H1 (cell line): ENCODE measurements around the gene PTEN. TPM values are rescaled to one million over a fixed set of nuclear protein-coding genes. Genes with fewer than 3 reads are reported as not detected.

Experiments used
- CTCF ChIA-PET: fragments of 300-600 bp; sonication (Branson Sonifier 250); formaldehyde crosslinking; loops from one replicate; lab custom pipeline; 2021; ENCODE audit not compliant: partially characterized antibody; lab: Charles Lee
- POLR2A ChIA-PET: fragments of 300-600 bp; sonication (Branson Sonifier 250); formaldehyde crosslinking; loops from one replicate; lab custom pipeline; 2021; ENCODE audit warnings: inconsistent platforms; ENCODE audit not compliant: partially characterized antibody; lab: Charles Lee
- DNase-seq, 2 experiments: peaks; one replicate each; pipeline versions ENCODE4 v3.0.0 to v3.0.0-alpha.2; 2010 to 2022; ENCODE audit warnings: low spot score in 2 of 2, low read depth in 1 of 2, mixed read lengths in 1 of 2
- FAIRE-seq: peaks from 2 replicates; lab custom pipeline; 2011; peaks lifted over from hg19 to GRCh38; lab: Jason Lieb, UNC
- H2AFZ ChIP-seq: 2 replicates; pipeline ENCODE4 v1.8.1; 2012; ENCODE audit warnings: low read length, inconsistent platforms
- H2AK5ac ChIP-seq: 2 replicates; pipeline ENCODE4 v1.6.1; 2013; ENCODE audit warnings: low read depth, low read length
- H2BK120ac ChIP-seq: replicated peaks from 2 replicates; pipeline ENCODE3; 2013; ENCODE audit warnings: low read depth, low read length, inconsistent platforms
- H2BK12ac ChIP-seq: 2 replicates; pipeline ENCODE4 v1.6.1; 2013; ENCODE audit warnings: low read depth, low read length
- H2BK15ac ChIP-seq: 2 replicates; pipeline ENCODE4 v1.6.1; 2013; ENCODE audit warnings: low read length
- H2BK20ac ChIP-seq: 2 replicates; pipeline ENCODE4 v1.6.1; 2013; ENCODE audit warnings: low read length
- H2BK5ac ChIP-seq: 2 replicates; pipeline ENCODE4 v1.6.1; 2013; ENCODE audit warnings: low read depth, low read length
- H3K14ac ChIP-seq: 2 replicates; pipeline ENCODE4 v1.6.1; 2013; ENCODE audit warnings: inconsistent platforms; ENCODE audit not compliant: insufficient read length
- H3K18ac ChIP-seq: 2 replicates; pipeline ENCODE4 v1.6.1; 2013; ENCODE audit warnings: low read length; ENCODE audit errors: extremely low read depth
- H3K23ac ChIP-seq: 2 replicates; pipeline ENCODE4 v1.6.1; 2013; ENCODE audit warnings: inconsistent platforms; ENCODE audit not compliant: insufficient read length
- H3K23me2 ChIP-seq: 2 replicates; pipeline ENCODE4 v1.6.1; 2013; ENCODE audit warnings: low read depth, low read length
- H3K27ac ChIP-seq: 2 replicates; pipeline ENCODE4 v1.6.1; 2011; ENCODE audit warnings: low read depth, low read length, inconsistent platforms
- H3K27me3 ChIP-seq, 4 experiments: replicated peaks in 1 of 4; 1 replicate in 1 of 4; 2 replicates in 3 of 4; pipeline versions ENCODE4 v1.6.1 to v1.8.1; 2011 to 2013; ENCODE audit warnings: low read length in 3 of 4, mild to moderate bottlenecking in 3 of 4, inconsistent platforms in 2 of 4, mixed read lengths in 2 of 4, moderate library complexity in 1 of 4; ENCODE audit not compliant: control insufficient read depth in 3 of 4, insufficient read depth in 3 of 4; ENCODE audit errors: extremely low read depth in 1 of 4
- H3K36me3 ChIP-seq, 4 experiments: 2 replicates each; pipeline versions ENCODE4 v1.6.1 to v1.8.1; 2011 to 2013; ENCODE audit warnings: mild to moderate bottlenecking in 4 of 4, low read length in 3 of 4, moderate library complexity in 2 of 4, control low read depth in 1 of 4, inconsistent platforms in 1 of 4; ENCODE audit not compliant: insufficient read depth in 4 of 4, control insufficient read depth in 2 of 4
- H3K4ac ChIP-seq: replicated peaks from 2 replicates; pipeline ENCODE3; 2013; ENCODE audit warnings: low read length, low read depth, mixed read lengths, inconsistent platforms; ENCODE audit not compliant: insufficient read length
- H3K4me1 ChIP-seq, 4 experiments: replicated peaks in 1 of 4; 1 replicate in 1 of 4; 2 replicates in 3 of 4; pipeline versions ENCODE4 v1.6.1 to v1.8.1; 2011 to 2013; ENCODE audit warnings: low read length in 3 of 4, inconsistent platforms in 2 of 4, mixed read lengths in 1 of 4; ENCODE audit not compliant: insufficient read depth in 4 of 4, control insufficient read depth in 3 of 4
- H3K4me2 ChIP-seq, 2 experiments: 2 replicates each; pipeline versions ENCODE4 v1.6.1 to v1.8.1; 2011 to 2013; ENCODE audit warnings: low read depth in 2 of 2, low read length in 2 of 2, control low read depth in 1 of 2, inconsistent platforms in 1 of 2, mild to moderate bottlenecking in 1 of 2; ENCODE audit not compliant: insufficient read depth in 1 of 2
- H3K4me3 ChIP-seq, 4 experiments: fragments of 200-600, 300-600 bp in 1 of 4; sonication (generic), shearing (Covaris generic), sonication (Bioruptor Twin) in 1 of 4; 2 replicates each; pipeline versions ENCODE4 v1.5.1 to v1.8.1; 2011 to 2016; ENCODE audit warnings: low read length in 4 of 4, low read depth in 3 of 4, control low read depth in 2 of 4, inconsistent platforms in 2 of 4, mild to moderate bottlenecking in 2 of 4, mixed read lengths in 1 of 4, moderate library complexity in 1 of 4; ENCODE audit not compliant: insufficient read depth in 2 of 4; ENCODE audit errors: extremely low read depth in 1 of 4
- H3K56ac ChIP-seq: replicated peaks from 2 replicates; pipeline ENCODE3; 2013; ENCODE audit warnings: low read depth, mild to moderate bottlenecking, mixed read lengths, low read length, inconsistent platforms; ENCODE audit not compliant: insufficient read length
- H3K79me1 ChIP-seq: 2 replicates; pipeline ENCODE4 v1.6.1; 2013; ENCODE audit warnings: low read depth, low read length, control low read depth
- H3K79me2 ChIP-seq, 2 experiments: 2 replicates each; pipeline versions ENCODE4 v1.6.1 to v1.8.1; 2012 to 2013; ENCODE audit warnings: low read length in 2 of 2, mild to moderate bottlenecking in 2 of 2, inconsistent platforms in 1 of 2; ENCODE audit not compliant: insufficient read depth in 2 of 2, control insufficient read depth in 1 of 2
- H3K9ac ChIP-seq, 4 experiments: replicated peaks in 1 of 4; 1 replicate in 1 of 4; 2 replicates in 3 of 4; pipeline versions ENCODE4 v1.6.1 to v1.8.1; 2011 to 2013; ENCODE audit warnings: low read depth in 3 of 4, low read length in 3 of 4, control low read depth in 2 of 4, mild to moderate bottlenecking in 2 of 4, moderate library complexity in 2 of 4, inconsistent platforms in 1 of 4; ENCODE audit errors: extremely low read depth in 1 of 4
- H3K9me3 ChIP-seq, 2 experiments: 2 replicates each; pipeline versions ENCODE4 v1.6.1 to v1.8.1; 2012 to 2013; ENCODE audit warnings: mild to moderate bottlenecking in 2 of 2, moderate library complexity in 2 of 2, control low read depth in 1 of 2, inconsistent platforms in 1 of 2, low read depth in 1 of 2, low read length in 1 of 2, mixed read lengths in 1 of 2; ENCODE audit not compliant: insufficient read depth in 2 of 2
- H4K20me1 ChIP-seq, 2 experiments: replicated peaks in 1 of 2; 2 replicates each; pipeline versions ENCODE3 to v1.8.1; 2011 to 2013; ENCODE audit warnings: inconsistent platforms in 2 of 2, low read length in 2 of 2, mild to moderate bottlenecking in 1 of 2; ENCODE audit not compliant: insufficient read depth in 2 of 2, control insufficient read depth in 1 of 2
- H4K5ac ChIP-seq: 2 replicates; pipeline ENCODE4 v1.6.1; 2013; ENCODE audit warnings: low read length, low read depth, mixed read lengths, inconsistent platforms; ENCODE audit not compliant: insufficient read length
- H4K8ac ChIP-seq: 2 replicates; pipeline ENCODE4 v1.8.0; 2013; ENCODE audit warnings: mild to moderate bottlenecking, moderate library complexity, low read length, inconsistent platforms; ENCODE audit not compliant: insufficient read depth; ENCODE audit errors: extremely low read depth
- H4K91ac ChIP-seq: replicated peaks from 2 replicates; pipeline ENCODE3; 2013; ENCODE audit warnings: low read length, mixed read lengths, inconsistent platforms; ENCODE audit not compliant: insufficient read length
- BRCA1 ChIP-seq: IDR thresholded peaks from 2 replicates; pipeline ENCODE4 v1.6.1; 2012; ENCODE audit warnings: low read depth, low read length, improper control_type of control experiment
- MAFK ChIP-seq: IDR thresholded peaks from 2 replicates; pipeline ENCODE4 v1.6.1; 2012; ENCODE audit warnings: low read depth, mild to moderate bottlenecking, improper control_type of control experiment, low read length
- SP2 ChIP-seq: IDR thresholded peaks from 2 replicates; pipeline ENCODE4 v1.6.1; 2012; ENCODE audit warnings: mild to moderate bottlenecking, low read length, inconsistent platforms
- polyA plus RNA-seq, 7 experiments: library from polyadenylated mRNA; depleted of rRNA in 3 of 7; stranded (reverse) in 5 of 7; unstranded in 2 of 7; fragments of >200 nt in 5 of 7; fragments of 200-250 nt in 2 of 7; gene quantifications; 1 replicate in 5 of 7; 2 replicates in 1 of 7; 4 replicates in 1 of 7; pipeline versions ENCODE4 v1.2.1 to v1.2.3, GENCODE V29; 2011 to 2013; ENCODE audit warnings: missing spikeins in 2 of 7, mixed read lengths in 2 of 7
- total RNA-seq: library from RNA; stranded (reverse); fragmentation: NEBNext Ultra II Directional; extraction: Animal tissue kit (Norgen Biotek cat#: 25700); gene quantifications from 2 replicates; pipeline ENCODE4 v1.2.1, GENCODE V29; 2021

The PTEN gene
- total and polyA plus RNA-seq, 2 of the 8 experiments (the other 6 are each of a cell fraction or from before 2014, with no cell fraction given), result 6.3 to 48.7 TPM

DNA sequence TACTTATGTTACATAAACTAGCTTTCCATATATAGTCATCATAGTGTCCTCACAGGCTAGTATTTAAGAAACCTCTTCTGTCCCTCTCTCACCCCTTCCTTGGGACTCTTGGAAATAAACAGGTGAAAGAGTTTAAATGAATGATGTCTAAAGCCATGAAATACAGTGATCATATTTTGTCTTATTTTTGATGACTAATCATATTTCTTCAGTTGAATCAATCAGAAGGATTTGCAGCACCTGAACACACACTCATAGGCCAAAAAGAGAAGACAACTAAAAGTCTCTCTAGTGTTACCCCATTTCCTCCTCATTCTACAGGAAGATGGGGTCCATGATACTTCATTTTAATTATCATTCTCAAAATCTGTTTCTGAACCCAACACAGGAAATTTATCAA lies 36.8 kb upstream of the PTEN start:
- Histone ChIP-seq H2BK15ac (no peak overlapping the region), H4K91ac (no peak overlapping the region), H4K20me1 (no peaks in the 10 kb centered on the region), H2BK120ac (no peak overlapping the region), H4K5ac (no peak overlapping the region), H4K8ac (no peak overlapping the region), H3K4me1 (no peaks in the 10 kb centered on the region), H3K4me3 (no peak overlapping the region), H2AFZ (no peak overlapping the region), H3K4me2 (no peak overlapping the region), H3K23me2 (no peaks in the 10 kb centered on the region), H3K9ac (no peak overlapping the region), H3K4ac (no peak overlapping the region), H3K14ac (no peak overlapping the region), H3K27me3 (no peaks in the 10 kb centered on the region), H3K79me1 (no peaks in the 10 kb centered on the region), H3K9me3 (no peaks in the 10 kb centered on the region), H2BK12ac (no peak overlapping the region), H3K56ac (no peak overlapping the region), H3K27ac (no peak overlapping the region), H3K18ac (no peak overlapping the region), H3K79me2 (no peaks in the 10 kb centered on the region), H3K36me3 (no peaks in the 10 kb centered on the region), H3K23ac (no peak overlapping the region), H2BK5ac (no peak overlapping the region), H2BK20ac (no peak overlapping the region), H2AK5ac (no peak overlapping the region)
- CTCF ChIA-PET, result no interaction called here
- DNase-seq (no peak), FAIRE-seq (no peak)
- TF ChIP-seq BRCA1 (no peak), MAFK (peak; percentile 81), SP2 (no peak)
- POLR2A ChIA-PET, result no interaction called here
